Uterus (tissue), 4 donors: Measurements from ENCODE around the gene ATP6V0C. TPM values are rescaled to one million over a fixed set of nuclear protein-coding genes. Genes with fewer than 3 reads are reported as not detected.
A peak's percentile ranks its signal among the peaks of the same experiment; 100 is the strongest.

Experiments
- DNase-seq, 2 donors: peaks; one replicate each; pipeline ENCODE4 v3.0.0-alpha.2; 2019 to 2020
- H3K27ac ChIP-seq, 2 donors: fragments of 200-600 bp; sonication (generic); 1 replicate in 1 of 2; 2 replicates in 1 of 2; pipeline ENCODE4 v1.5.1; 2016 to 2018
- H3K27me3 ChIP-seq, 2 donors: fragments of 200-600 bp; sonication (generic); one replicate each; pipeline ENCODE4 v1.5.1; 2018 to 2019; ENCODE audit warnings: control low read depth in 1 of 2
- H3K36me3 ChIP-seq, 2 donors: fragments of 200-600 bp; sonication (generic); one replicate each; pipeline ENCODE4 v1.5.1; 2019; ENCODE audit warnings: control low read depth in 1 of 2
- H3K4me1 ChIP-seq, 2 donors: fragments of 200-600 bp; sonication (generic); one replicate each; pipeline ENCODE4 v1.5.1; 2018 to 2019; ENCODE audit warnings: control low read depth in 1 of 2
- H3K4me3 ChIP-seq, 2 donors: fragments of 200-600 bp; sonication (generic); 1 replicate in 1 of 2; 2 replicates in 1 of 2; pipeline ENCODE4 v1.5.1; 2018 to 2019; ENCODE audit warnings: mild to moderate bottlenecking in 1 of 2
- H3K9me3 ChIP-seq, 2 donors: fragments of 200-600 bp; sonication (generic); one replicate each; pipeline ENCODE4 v1.5.1; 2019; ENCODE audit warnings: control low read depth in 1 of 2
- CTCF ChIP-seq, 4 experiments: fragments of 200-600 bp in 2 of 4; fragments of 450-650 bp in 2 of 4; sonication (generic) in 2 of 4; IDR thresholded peaks; one replicate each; pipeline ENCODE4 v1.5.1; 2016 to 2019; ENCODE audit warnings: antibody characterized with exemption in 4 of 4, mild to moderate bottlenecking in 2 of 4, moderate library complexity in 1 of 4
- POLR2A ChIP-seq, 2 donors: fragments of 450-650 bp; IDR thresholded peaks; one replicate each; pipeline ENCODE4 v1.6.1; 2016; ENCODE audit warnings: antibody characterized with exemption in 2 of 2, mild to moderate bottlenecking in 1 of 2, moderate library complexity in 1 of 2
- intact Hi-C: fragments of 100-400 bp; cut with DNase I; formaldehyde crosslinking; loops from one replicate; pipeline ENCODE4 v1.15.1; 2023; ENCODE audit warnings: low total_unique reads
- total RNA-seq, 4 donors: library from RNA; depleted of rRNA in 3 of 4; stranded (reverse); fragments of >200 nt in 3 of 4; gene quantifications; one replicate each; pipeline versions ENCODE4 v1.1.0 to v1.2.4, GENCODE V29; 2014 to 2023
- donor health status: DM: yes; HTN: yes; CAD: no.

Gene ATP6V0C
- total RNA-seq, 4 donors from 2014 or later, result 14.3 to 126 (median 41.4) TPM

GRCh38 chr16:2500430-2500917 lies 13.3 kb upstream of the ATP6V0C start:
- no peak for DNase-seq
- intact Hi-C loops, result no loop called here
- TF ChIP-seq POLR2A (IDR thresholded peaks at IDR 0.05) (no peak), CTCF (IDR thresholded peaks at IDR 0.05) (no peak)
- H3K4me3 ChIP-seq, result no peak overlapping the region
- H3K36me3 ChIP-seq, result no peaks in the 10 kb centered on the region
- no peaks in the 10 kb centered on the region for H3K9me3 ChIP-seq
- H3K27me3 ChIP-seq, result no peaks in the 10 kb centered on the region
- H3K4me1 ChIP-seq, result peaks cover 0 to 14% of the 10 kb centered on the region in 2 donors
- no peak overlapping the region for H3K27ac ChIP-seq

GRCh38 chr16:2500918-2501750 lies 12.6 kb upstream of the ATP6V0C start:
- TF ChIP-seq CTCF (IDR thresholded peaks at IDR 0.05), result peak; percentile 96 to 100 (median 98)
- TF ChIP-seq POLR2A (IDR thresholded peaks at IDR 0.05), result peak in 1 of 2 donors; percentile 36
- peaks cover 0 to 14% of the 10 kb centered on the region in 2 donors for H3K4me1 ChIP-seq

GRCh38 chr16:2501946-2502895 lies 11.5 kb upstream of the ATP6V0C start:
- TF ChIP-seq POLR2A (IDR thresholded peaks at IDR 0.05) (no peak), CTCF (IDR thresholded peaks at IDR 0.05) (no peak)
- DNase-seq, result no peak
- H3K27me3 ChIP-seq, result no peaks in the 10 kb centered on the region
- peak overlapping the region; percentile 59 to 65 for H3K27ac ChIP-seq
- no peaks in the 10 kb centered on the region for H3K9me3 ChIP-seq
- no peaks in the 10 kb centered on the region for H3K36me3 ChIP-seq
- intact Hi-C loops, result no loop called here
- H3K4me3 ChIP-seq, result no peak overlapping the region
- peaks cover 0 to 14% of the 10 kb centered on the region in 2 donors for H3K4me1 ChIP-seq

More at GRCh38 chr16:2500918-2501750, 12.6 kb upstream of the ATP6V0C start:
- Histone ChIP-seq H3K4me3 (peak overlapping the region in 1 of 2 donors; percentile 20), H3K27ac (peak overlapping the region; percentile 62 to 65), H3K36me3 (no peaks in the 10 kb centered on the region), H3K27me3 (no peaks in the 10 kb centered on the region), H3K9me3 (no peaks in the 10 kb centered on the region)
- intact Hi-C loops, result no loop called here
- DNase-seq, result peak; percentile 85 to 88

GRCh38 chr16:2505695-2506094 lies 8.1 kb upstream of the ATP6V0C start:
- H3K36me3 ChIP-seq, result no peaks in the 10 kb centered on the region
- H3K4me1 ChIP-seq, result peaks cover 0 to 14% of the 10 kb centered on the region in 2 donors
- no peak overlapping the region for H3K4me3 ChIP-seq
- no peaks in the 10 kb centered on the region for H3K9me3 ChIP-seq
- TF ChIP-seq CTCF (IDR thresholded peaks at IDR 0.05), result no peak
- no peak for TF ChIP-seq POLR2A (IDR thresholded peaks at IDR 0.05)
- H3K27me3 ChIP-seq, result no peaks in the 10 kb centered on the region
- intact Hi-C loops, result no loop called here
- H3K27ac ChIP-seq, result no peak overlapping the region
- no peak for DNase-seq
